Activated gamma-delta T cell treated with anti-CD3 and anti-CD28 coated beads, Interleukin-2, amount 50 U/mL, for 16 hours (primary cell): ENCODE data around the gene DRG2.

Source experiments
- DNase-seq: peaks from one replicate; pipeline ENCODE4 v3.0.0-alpha.2; 2020; ENCODE audit warnings: low read depth

The DRG2 gene

DNA sequence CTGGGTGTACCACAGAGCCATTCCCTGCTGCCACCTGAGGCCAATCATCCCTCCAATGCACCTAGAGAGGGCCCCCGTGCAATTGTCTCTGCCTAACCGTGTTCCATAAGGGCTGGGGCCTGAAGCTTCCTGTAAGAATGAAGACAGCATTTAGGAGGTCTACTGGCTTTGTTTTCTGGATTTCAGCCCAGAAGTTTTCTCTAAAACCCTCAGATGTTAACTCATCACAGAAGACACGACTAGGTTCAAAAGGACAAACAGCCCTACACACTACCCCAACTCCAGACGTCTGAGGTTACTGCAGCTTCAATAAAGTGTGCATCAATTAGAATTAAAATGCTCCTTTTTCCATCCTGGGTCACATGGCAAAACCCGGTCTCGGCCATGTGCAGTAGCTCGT lies 10.8 kb upstream of the DRG2 start:
- no peak for DNase-seq

DNA sequence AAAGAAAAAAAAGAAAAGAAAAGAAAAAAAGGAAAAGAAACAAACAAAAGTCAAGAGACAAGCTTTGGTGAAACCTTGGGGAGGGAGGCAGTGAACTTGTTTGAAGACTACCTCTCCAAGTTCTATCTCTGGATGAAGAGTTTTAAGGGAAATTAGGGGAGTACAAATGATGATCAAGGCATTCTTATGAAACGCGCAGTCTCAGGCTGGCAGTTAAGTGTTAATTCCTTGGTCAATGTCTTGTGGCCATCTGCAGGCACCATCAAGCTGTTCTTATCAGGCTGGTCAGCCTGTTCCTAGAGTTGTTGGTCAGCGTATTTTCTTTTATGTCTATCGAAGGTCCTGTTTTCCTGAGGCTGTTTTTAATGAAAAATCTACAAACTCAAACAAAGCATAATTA lies 8.2 kb upstream of the DRG2 start:
- DNase-seq: no peak

GRCh38 chr17:18084256-18084655 lies 3.5 kb upstream of the DRG2 start:
- no peak for DNase-seq

GRCh38 chr17:18089613-18090012 lies 1.9 kb downstream of the DRG2 start:
- no peak for DNase-seq

GRCh38 chr17:18093616-18094408 lies 6.1 kb downstream of the DRG2 start:
- no peak for DNase-seq

- no peak for DNase-seq
Observed at GRCh38 chr17:18094409-18094807, 6.7 kb downstream of the DRG2 start.

- DNase-seq: no peak
Observed at GRCh38 chr17:18099516-18099915, 11.8 kb downstream of the DRG2 start.

DNA sequence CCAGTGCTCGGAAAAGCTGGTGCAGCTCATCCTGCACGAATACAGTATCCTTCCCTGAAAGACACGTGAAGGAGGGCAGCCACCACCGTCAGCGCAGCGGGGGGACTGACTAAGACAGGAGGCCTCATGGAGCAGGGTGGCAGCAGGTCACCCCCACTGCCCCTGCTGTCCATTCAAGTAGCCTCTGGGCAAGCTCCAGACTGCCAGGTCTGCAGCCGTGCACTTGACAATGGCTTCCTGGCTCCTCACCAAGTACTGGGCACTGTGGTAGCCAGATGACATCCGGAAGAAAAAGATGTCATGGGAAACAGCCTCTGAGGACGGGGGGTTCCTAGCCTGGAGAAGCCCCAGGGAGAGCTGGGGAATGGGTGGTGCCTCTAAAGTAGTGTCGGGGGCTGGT lies 12.9 kb downstream of the DRG2 start:
- no peak for DNase-seq

GRCh38 chr17:18101828-18102227 lies 14.1 kb downstream of the DRG2 start:
- no peak for DNase-seq

GRCh38 chr17:18102640-18103039 lies 14.9 kb downstream of the DRG2 start:
- no peak for DNase-seq

GRCh38 chr17:18105027-18105426 lies 17.3 kb downstream of the DRG2 start:
- DNase-seq: no peak

GRCh38 chr17:18105595-18105994 lies 17.8 kb downstream of the DRG2 start:
- DNase-seq: no peak

DNA sequence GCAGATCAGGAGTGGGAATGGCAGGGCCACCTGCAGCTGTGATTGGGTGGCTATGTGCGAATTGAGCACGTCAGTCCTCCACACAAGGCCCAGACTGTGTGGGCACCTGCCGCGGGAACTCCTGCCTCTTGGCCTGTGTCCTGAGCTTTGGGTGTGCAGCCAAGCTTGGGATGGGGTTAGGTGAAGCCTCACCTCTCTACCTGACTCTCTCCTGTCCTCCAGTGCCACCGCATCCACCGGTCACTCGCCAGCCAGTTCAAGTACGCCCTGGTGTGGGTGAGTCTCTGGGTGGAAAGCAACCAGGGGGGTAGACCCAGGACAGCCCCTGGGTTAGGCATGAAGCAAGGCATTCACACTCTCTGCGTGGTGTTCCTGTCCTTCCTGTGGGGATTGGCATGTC lies 18.5 kb downstream of the DRG2 start:
- no peak for DNase-seq

DNA sequence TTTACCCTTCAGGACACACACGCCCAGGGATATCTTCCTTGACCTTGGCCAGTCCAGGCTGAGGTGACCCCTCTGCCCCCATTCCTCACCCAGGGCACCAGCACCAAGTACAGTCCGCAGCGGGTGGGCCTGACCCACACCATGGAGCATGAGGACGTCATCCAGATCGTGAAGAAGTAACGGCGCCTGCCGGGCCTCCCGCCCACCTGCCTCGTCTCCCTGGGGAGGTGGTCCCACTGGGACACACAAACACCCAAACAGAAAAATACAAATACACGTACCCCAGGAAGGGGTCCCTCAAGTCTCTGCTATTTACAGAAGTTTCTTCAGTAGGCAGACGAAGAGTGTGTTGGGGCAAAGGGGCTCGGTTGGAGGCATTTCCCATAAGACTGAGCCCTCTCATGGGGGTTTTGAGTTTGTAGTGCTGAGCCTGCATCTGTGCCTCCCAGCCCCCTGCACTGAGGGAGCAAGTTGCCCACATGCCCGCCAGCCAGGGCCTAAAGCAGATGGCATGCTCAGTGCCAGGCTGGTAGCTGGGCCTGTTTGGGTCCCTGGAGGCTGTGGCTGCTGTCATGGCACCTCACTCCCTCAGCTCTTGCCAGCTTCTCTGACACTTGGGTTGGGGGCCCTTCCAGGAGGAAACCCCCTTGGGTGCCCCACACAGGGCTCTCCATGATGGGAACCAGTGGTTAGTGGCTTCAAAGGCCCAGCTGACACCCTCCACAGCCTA lies 19.5 kb downstream of the DRG2 start:
- DNase-seq: no peak

GRCh38 chr17:18107971-18108370 lies 20.2 kb downstream of the DRG2 start:
- no peak for DNase-seq

GRCh38 chr17:18108401-18109312 lies 20.9 kb downstream of the DRG2 start, which contains the start of gene MYO15A:
Gene MYO15A, plus strand, starts transcription at chr17:18108756. Its CDS starts 10,045 bp downstream, at chr17:18118801.
- DNase-seq: no peak

GRCh38 chr17:18109935-18110485 lies 22.3 kb downstream of the DRG2 start:
- DNase-seq: no peak

DNA sequence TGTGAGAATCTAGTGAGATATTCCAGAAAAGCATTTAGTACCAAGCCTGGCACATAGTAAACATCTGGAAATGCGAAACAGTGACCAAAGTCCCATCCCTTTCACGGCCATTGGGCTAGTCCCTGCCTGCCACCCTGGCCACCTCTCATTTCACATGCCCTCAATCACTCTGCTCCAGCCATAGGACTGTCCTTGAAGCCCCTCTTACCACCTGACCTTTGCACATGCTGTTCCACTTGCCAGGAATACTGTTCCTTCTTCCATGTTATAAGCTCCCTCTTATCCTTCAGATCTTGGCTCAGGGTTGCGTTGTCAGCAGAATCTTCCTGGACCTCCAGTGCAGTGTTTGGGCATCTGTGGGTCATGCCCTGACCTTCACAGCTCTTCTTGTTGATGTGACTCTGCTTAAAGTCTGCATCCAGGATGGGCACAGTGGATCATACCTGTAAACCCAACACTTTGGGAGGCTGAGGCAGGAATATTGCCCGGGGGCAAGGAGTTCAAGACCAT lies 22.9 kb downstream of the DRG2 start:
- DNase-seq: no peak

- DNase-seq: no peak
Observed at GRCh38 chr17:18111330-18111971, 23.7 kb downstream of the DRG2 start.

DNA sequence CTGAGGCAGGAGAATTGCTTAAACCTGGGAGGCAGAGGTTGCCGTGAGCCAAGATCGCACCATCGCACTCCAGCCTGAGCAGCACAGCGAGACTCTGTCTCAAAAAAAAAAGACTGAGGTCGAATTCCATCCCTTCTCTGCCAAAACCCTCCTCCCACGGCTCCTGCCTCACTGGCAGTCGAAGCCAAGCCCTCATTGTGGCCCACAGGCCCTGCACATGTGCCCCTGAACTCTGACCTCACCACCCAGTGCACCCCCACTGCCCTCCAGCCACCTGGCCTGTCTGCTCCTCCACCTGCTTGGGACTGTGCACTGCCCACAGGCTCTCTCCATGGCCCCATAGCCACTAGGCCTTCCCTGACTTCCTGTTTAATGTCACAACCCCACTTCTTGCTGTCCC lies 27.8 kb downstream of the DRG2 start:
- DNase-seq: no peak

GRCh38 chr17:18116078-18116477 lies 28.3 kb downstream of the DRG2 start:
- no peak for DNase-seq
